Gastrocnemius medialis (tissue), 4 donors: ENCODE results near the gene BCL2L14. TPM values are rescaled to one million over a fixed set of nuclear protein-coding genes. Genes with fewer than 3 reads are reported as not detected.
A peak's percentile ranks its signal among the peaks of the same experiment; 100 is the strongest.

Source experiments
- ATAC-seq, 2 donors: fragments of 150-250 bp; one replicate each; pipeline ENCODE4 v1.9.1; 2016
- DNase-seq, 2 donors: peaks; one replicate each; pipeline ENCODE4 v3.0.0-alpha.2; 2019
- H3K27ac ChIP-seq, 4 donors: fragments of 200-600 bp; sonication (generic); 1 replicate in 1 of 4; 2 replicates in 3 of 4; pipeline ENCODE4 v1.5.1; 2016 to 2018; ENCODE audit warnings: mild to moderate bottlenecking in 2 of 4, moderate library complexity in 1 of 4
- H3K27me3 ChIP-seq, 3 donors: fragments of 200-600 bp; sonication (generic) in 2 of 3; 1 replicate in 1 of 3; 2 replicates in 2 of 3; pipeline versions ENCODE4 v1.5.1 to v1.6.0; 2016 to 2019; ENCODE audit warnings: mild to moderate bottlenecking in 1 of 3, moderate library complexity in 1 of 3
- H3K36me3 ChIP-seq, 2 donors: fragments of 200-600 bp; sonication (generic) in 1 of 2; one replicate each; pipeline ENCODE4 v1.5.1; 2017 to 2018
- H3K4me1 ChIP-seq, 2 donors: fragments of 200-600 bp; sonication (generic) in 1 of 2; one replicate each; pipeline ENCODE4 v1.5.1; 2016 to 2017; ENCODE audit warnings: mild to moderate bottlenecking in 2 of 2
- H3K4me3 ChIP-seq, 4 donors: fragments of 200-600 bp; sonication (generic) in 3 of 4; 1 replicate in 1 of 4; 2 replicates in 3 of 4; pipeline ENCODE4 v1.5.1; 2016 to 2019; ENCODE audit warnings: mild to moderate bottlenecking in 2 of 4
- H3K9me3 ChIP-seq, 3 donors: fragments of 200-600 bp; sonication (generic) in 2 of 3; 1 replicate in 1 of 3; 2 replicates in 2 of 3; pipeline ENCODE4 v1.5.1; 2016 to 2019
- CTCF ChIP-seq, 5 experiments: fragments of 450-650 bp in 3 of 5; fragments of 200-600 bp in 2 of 5; sonication (generic) in 2 of 5; IDR thresholded peaks in 4 of 5; conservative IDR thresholded peaks in 1 of 5; 1 replicate in 4 of 5; 2 replicates in 1 of 5; pipeline ENCODE4 v1.5.1; 2016 to 2019; ENCODE audit warnings: antibody characterized with exemption in 5 of 5, mild to moderate bottlenecking in 3 of 5, moderate library complexity in 3 of 5
- POLR2A ChIP-seq, 2 donors: fragments of 450-650 bp; IDR thresholded peaks; one replicate each; pipeline ENCODE4 v1.6.1; 2017; ENCODE audit warnings: antibody characterized with exemption in 2 of 2, mild to moderate bottlenecking in 2 of 2, moderate library complexity in 2 of 2
- in situ Hi-C, 4 donors: fragments of 200-750 bp; cut with MboI; loops; one replicate each; pipeline versions ENCODE4 v1.15.0 to v1.8.0; 2017; ENCODE audit warnings: low sequenced_read_pairs in 4 of 4
- intact Hi-C: fragments of 100-400 bp; cut with DNase I; formaldehyde crosslinking; loops from one replicate; pipeline ENCODE4 v1.15.1; 2023; ENCODE audit warnings: low total_unique reads
- total RNA-seq, 4 donors: library from RNA; depleted of rRNA; stranded (reverse); fragments of >200 nt; gene quantifications; one replicate each; pipeline versions ENCODE4 v1.1.0 to v1.2.3, GENCODE V29; 2016

Gene BCL2L14
- total RNA-seq, 4 donors from 2014 or later = not detected

- ATAC-seq (no peak), DNase-seq (no peak)
- H3K9me3 ChIP-seq = no peaks in the 10 kb centered on the region
- H3K36me3 ChIP-seq = no peaks in the 10 kb centered on the region
- in situ Hi-C loops = loop anchor here in 1 of 4 donors (25.0 kb wide), 1 partner anchor 258 kb away; no protein-coding TSS in a partner anchor
- intact Hi-C loops = no loop called here
- TF ChIP-seq CTCF (IDR thresholded peaks at IDR 0.05 in 4 of 5, conservative IDR thresholded peaks at IDR 0.05 in 1 of 5) = no peak
- no peak for TF ChIP-seq POLR2A (IDR thresholded peaks at IDR 0.05)
- H3K27ac ChIP-seq = no peak overlapping the region
- no peaks in the 10 kb centered on the region for H3K27me3 ChIP-seq
- H3K4me1 ChIP-seq = no peaks in the 10 kb centered on the region
- H3K4me3 ChIP-seq = no peak overlapping the region
These were observed 8.6 kb downstream of the BCL2L14 start for GRCh38 chr12:12079291-12079690.

GRCh38 chr12:12081836-12082497, 11.2 kb downstream of the BCL2L14 start:
- peak; percentile 74 to 82 for ATAC-seq
- in situ Hi-C loops (loop anchor here in 3 of 4 donors (5.0 to 25.0 kb wide), 3 partner anchors 245 to 255 kb away; no protein-coding TSS in a partner anchor), intact Hi-C loops (loop anchor here (2.0 to 10.0 kb wide), 3 partner anchors 245 to 623 kb away; no protein-coding TSS in a partner anchor)
- no peak for DNase-seq
- no peaks in the 10 kb centered on the region for H3K9me3 ChIP-seq
- H3K27ac ChIP-seq = peak overlapping the region in 3 of 4 donors; percentile 6 to 52 (median 21)
- no peaks in the 10 kb centered on the region for H3K27me3 ChIP-seq
- H3K4me1 ChIP-seq = no peaks in the 10 kb centered on the region
- peak in 4 of 5 experiments; percentile 8 to 41 (median 22) for TF ChIP-seq CTCF (IDR thresholded peaks at IDR 0.05 in 4 of 5, conservative IDR thresholded peaks at IDR 0.05 in 1 of 5)
- no peak for TF ChIP-seq POLR2A (IDR thresholded peaks at IDR 0.05)
- no peaks in the 10 kb centered on the region for H3K36me3 ChIP-seq
- no peak overlapping the region for H3K4me3 ChIP-seq

- no peaks in the 10 kb centered on the region for H3K36me3 ChIP-seq
These were observed 12.9 kb downstream of the BCL2L14 start for GRCh38 chr12:12083688-12084087.

GRCh38 chr12:12086362-12086761, 15.6 kb downstream of the BCL2L14 start:
- ATAC-seq (no peak), DNase-seq (no peak)
- in situ Hi-C loops (loop anchor here in 2 of 4 donors (5.0 to 25.0 kb wide), 2 partner anchors 246 to 251 kb away; no protein-coding TSS in a partner anchor), intact Hi-C loops (loop anchor here (10.0 kb wide), 1 partner anchor 618 kb away; no protein-coding TSS in a partner anchor)
- H3K9me3 ChIP-seq = no peaks in the 10 kb centered on the region
- no peaks in the 10 kb centered on the region for H3K27me3 ChIP-seq
- H3K27ac ChIP-seq = no peak overlapping the region
- no peak for TF ChIP-seq POLR2A (IDR thresholded peaks at IDR 0.05)
- TF ChIP-seq CTCF (IDR thresholded peaks at IDR 0.05 in 4 of 5, conservative IDR thresholded peaks at IDR 0.05 in 1 of 5) = no peak
- H3K4me1 ChIP-seq = no peaks in the 10 kb centered on the region
- H3K4me3 ChIP-seq = no peak overlapping the region
- no peaks in the 10 kb centered on the region for H3K36me3 ChIP-seq

More at GRCh38 chr12:12083688-12084087, 12.9 kb downstream of the BCL2L14 start:
- Histone ChIP-seq H3K27ac (no peak overlapping the region), H3K9me3 (no peaks in the 10 kb centered on the region), H3K27me3 (no peaks in the 10 kb centered on the region), H3K4me3 (no peak overlapping the region), H3K4me1 (no peaks in the 10 kb centered on the region)
- ATAC-seq (no peak), DNase-seq (no peak)
- in situ Hi-C loops (loop anchor here in 3 of 4 donors (5.0 to 25.0 kb wide), 3 partner anchors 244 to 254 kb away; no protein-coding TSS in a partner anchor), intact Hi-C loops (loop anchor here (2.0 to 10.0 kb wide), 3 partner anchors 243 to 621 kb away; no protein-coding TSS in a partner anchor)
- TF ChIP-seq CTCF (IDR thresholded peaks at IDR 0.05 in 4 of 5, conservative IDR thresholded peaks at IDR 0.05 in 1 of 5) = no peak
- no peak for TF ChIP-seq POLR2A (IDR thresholded peaks at IDR 0.05)
